IPS-NIHi11 (cell line): ENCODE results near the gene PHOX2B.
"Not testable (repeated sequence)": the region's sequence is repeated elsewhere in the genome, so short reads cannot be mapped to it uniquely, and the experiment has no call there.

Experiments
- DNase-seq: peaks from one replicate; pipeline ENCODE4 v3.0.0; 2012; ENCODE audit warnings: mixed read lengths, low spot score

The PHOX2B gene

GRCh38 chr4:41748074-41748570, 403 bp downstream of the PHOX2B start:
- peak; percentile 17 for DNase-seq

GRCh38 chr4:41747230-41748055, 1.1 kb downstream of the PHOX2B start:
- DNase-seq = peak; percentile 39

GRCh38 chr4:41746440-41747229, 1.9 kb downstream of the PHOX2B start:
- no peak for DNase-seq

GRCh38 chr4:41746025-41746439, 2.5 kb downstream of the PHOX2B start:
- no peak for DNase-seq

- peak; percentile 51 for DNase-seq
Measured at GRCh38 chr4:41745292-41746024, 3.1 kb downstream of the PHOX2B start.

GRCh38 chr4:41744572-41745291, 3.8 kb downstream of the PHOX2B start:
- DNase-seq = no peak

GRCh38 chr4:41741354-41741753, 7.2 kb downstream of the PHOX2B start:
- DNase-seq = no peak

GRCh38 chr4:41737491-41737890, 11.0 kb downstream of the PHOX2B start:
- DNase-seq = not testable (repeated sequence)

GRCh38 chr4:41734371-41734770, 14.2 kb downstream of the PHOX2B start:
- DNase-seq = no peak

GRCh38 chr4:41731569-41732126, 16.9 kb downstream of the PHOX2B start:
- no peak for DNase-seq

GRCh38 chr4:41728573-41728913, 20.0 kb downstream of the PHOX2B start:
- no peak for DNase-seq

GRCh38 chr4:41727861-41728572, 20.5 kb downstream of the PHOX2B start:
- no peak for DNase-seq

GRCh38 chr4:41725254-41725653, 23.3 kb downstream of the PHOX2B start:
- peak; percentile 16 for DNase-seq

GRCh38 chr4:41723286-41723685, 25.2 kb downstream of the PHOX2B start:
- DNase-seq = no peak

- no peak for DNase-seq
Measured at GRCh38 chr4:41722181-41722580, 26.3 kb downstream of the PHOX2B start.

GRCh38 chr4:41719417-41719816, 29.1 kb downstream of the PHOX2B start:
- DNase-seq = no peak

- no peak for DNase-seq
Measured at GRCh38 chr4:41718907-41719306, 29.6 kb downstream of the PHOX2B start.

GRCh38 chr4:41715155-41715554, 33.4 kb downstream of the PHOX2B start:
- no peak for DNase-seq

- no peak for DNase-seq
Measured at GRCh38 chr4:41714364-41715000, 34.0 kb downstream of the PHOX2B start.

GRCh38 chr4:41713768-41714167, 34.8 kb downstream of the PHOX2B start:
- no peak for DNase-seq
